ENCODE measurements around the gene TSC2. TPM values are rescaled to one million over a fixed set of nuclear protein-coding genes. Genes with fewer than 3 reads are reported as not detected.

TSC2 gene
- total and polyA plus RNA-seq, 2 of the 13 experiments (the other 11 are each of a cell fraction or from before 2014, with no cell fraction given): 19.6 to 40.4 TPM

DNA sequence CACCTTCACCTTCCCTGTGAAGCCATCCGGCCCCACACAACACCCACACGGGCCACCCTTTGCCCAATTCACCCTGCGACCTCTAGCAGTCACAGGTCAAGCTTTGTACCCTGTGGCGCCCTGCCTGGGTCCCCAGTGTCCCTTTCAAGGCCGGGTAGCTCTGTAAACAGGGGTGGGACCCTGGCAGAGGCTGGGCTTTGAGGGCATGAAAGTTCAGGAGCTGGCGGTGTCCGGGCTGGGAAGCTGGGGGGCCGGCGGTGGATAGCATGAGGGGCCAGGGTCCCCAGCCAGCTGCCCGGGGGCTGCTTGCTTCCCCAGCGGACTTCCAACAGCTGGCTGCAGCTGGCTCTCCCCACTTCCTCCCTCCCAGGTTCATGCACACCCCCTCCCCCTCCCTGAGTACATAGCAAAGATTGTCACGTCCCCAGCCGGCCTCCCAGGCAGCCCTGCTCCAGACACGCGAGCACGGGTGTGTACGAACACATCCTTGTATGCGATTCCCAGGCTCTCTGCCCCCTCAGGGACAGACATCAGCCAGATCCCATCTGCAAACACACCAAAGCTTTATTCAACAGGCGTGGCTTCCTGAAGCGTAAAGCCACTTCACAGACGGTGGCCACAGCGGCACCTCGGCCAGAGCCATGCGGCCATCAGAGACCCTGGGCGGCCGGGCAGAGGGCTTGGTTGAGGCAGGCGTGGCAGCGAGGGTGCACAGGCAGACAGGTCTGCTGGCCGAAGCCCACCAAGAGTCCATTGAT, 8.3 kb upstream of the TSC2 start (continued):
- TF ChIP-seq ZSCAN20 (CRISPR knock-in tag; IDR thresholded peaks at IDR 0.05; ENCODE audit: borderline replicate concordance) (no peak), ZNF44 (CRISPR knock-in tag; IDR thresholded peaks at IDR 0.05) (no peak), CENPX (CRISPR knock-in tag; IDR thresholded peaks at IDR 0.05) (no peak), HNF4A (CRISPR knock-in tag; IDR thresholded peaks at IDR 0.05) (peak; percentile 88), ZNF557 (CRISPR knock-in tag; IDR thresholded peaks at IDR 0.05) (no peak), ZNF136 (CRISPR knock-in tag; IDR thresholded peaks at IDR 0.05; ENCODE audit: low read depth) (no peak), ZNF816 (CRISPR knock-in tag; IDR thresholded peaks at IDR 0.05; ENCODE audit: borderline replicate concordance) (peak; percentile 52; the same call in 1 of the 2 replicates), MTA1 (CRISPR knock-in tag; IDR thresholded peaks at IDR 0.05; ENCODE audit: borderline replicate concordance) (peak; percentile 92; the same call in 1 of the 2 replicates), ZNF431 (CRISPR knock-in tag; IDR thresholded peaks at IDR 0.05; ENCODE audit: borderline replicate concordance, low read depth) (peak; percentile 65; the same call in 1 of the 2 replicates), KDM4B (CRISPR knock-in tag; IDR thresholded peaks at IDR 0.05) (peak; percentile 52; the same call in 1 of the 2 replicates), ZNF672 (CRISPR knock-in tag; IDR thresholded peaks at IDR 0.05) (no peak), ZNF430 (CRISPR knock-in tag; IDR thresholded peaks at IDR 0.05) (peak; percentile 58), ZFP36 (IDR thresholded peaks at IDR 0.05; ENCODE audit: borderline replicate concordance, low read depth, low read length, partially characterized antibody) (no peak), ZNF232 (CRISPR knock-in tag; IDR thresholded peaks at IDR 0.05; ENCODE audit: borderline replicate concordance) (no peak), ZNF670 (CRISPR knock-in tag; IDR thresholded peaks at IDR 0.05; ENCODE audit: borderline replicate concordance) (0 out of 2 replicates have a peak, but pooled peaks have one; percentile 85), ZNF652 (CRISPR knock-in tag; IDR thresholded peaks at IDR 0.05; ENCODE audit: borderline replicate concordance, low read depth) (peak; percentile 47; the same call in 1 of the 2 replicates), ZNF563 (CRISPR knock-in tag; IDR thresholded peaks at IDR 0.05) (peak; percentile 79; the same call in 1 of the 2 replicates), GATAD1 (CRISPR knock-in tag; IDR thresholded peaks at IDR 0.05) (no peak), NFE2 (CRISPR knock-in tag; IDR thresholded peaks at IDR 0.05) (no peak), REXO4 (CRISPR knock-in tag; IDR thresholded peaks at IDR 0.05; ENCODE audit: borderline replicate concordance) (no peak), HHEX (CRISPR knock-in tag; IDR thresholded peaks at IDR 0.05) (no peak; the same call in 1 of the 2 replicates), MEIS1 (CRISPR knock-in tag; IDR thresholded peaks at IDR 0.05; ENCODE audit: borderline replicate concordance) (0 out of 2 replicates have a peak, but pooled peaks have one; percentile 18)
- TF ChIP-seq, protein P1, sequence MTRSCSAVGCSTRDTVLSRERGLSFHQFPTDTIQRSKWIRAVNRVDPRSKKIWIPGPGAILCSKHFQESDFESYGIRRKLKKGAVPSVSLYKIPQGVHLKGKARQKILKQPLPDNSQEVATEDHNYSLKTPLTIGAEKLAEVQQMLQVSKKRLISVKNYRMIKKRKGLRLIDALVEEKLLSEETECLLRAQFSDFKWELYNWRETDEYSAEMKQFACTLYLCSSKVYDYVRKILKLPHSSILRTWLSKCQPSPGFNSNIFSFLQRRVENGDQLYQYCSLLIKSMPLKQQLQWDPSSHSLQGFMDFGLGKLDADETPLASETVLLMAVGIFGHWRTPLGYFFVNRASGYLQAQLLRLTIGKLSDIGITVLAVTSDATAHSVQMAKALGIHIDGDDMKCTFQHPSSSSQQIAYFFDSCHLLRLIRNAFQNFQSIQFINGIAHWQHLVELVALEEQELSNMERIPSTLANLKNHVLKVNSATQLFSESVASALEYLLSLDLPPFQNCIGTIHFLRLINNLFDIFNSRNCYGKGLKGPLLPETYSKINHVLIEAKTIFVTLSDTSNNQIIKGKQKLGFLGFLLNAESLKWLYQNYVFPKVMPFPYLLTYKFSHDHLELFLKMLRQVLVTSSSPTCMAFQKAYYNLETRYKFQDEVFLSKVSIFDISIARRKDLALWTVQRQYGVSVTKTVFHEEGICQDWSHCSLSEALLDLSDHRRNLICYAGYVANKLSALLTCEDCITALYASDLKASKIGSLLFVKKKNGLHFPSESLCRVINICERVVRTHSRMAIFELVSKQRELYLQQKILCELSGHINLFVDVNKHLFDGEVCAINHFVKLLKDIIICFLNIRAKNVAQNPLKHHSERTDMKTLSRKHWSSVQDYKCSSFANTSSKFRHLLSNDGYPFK (CRISPR knock-in tag; IDR thresholded peaks at IDR 0.05; ENCODE audit: borderline replicate concordance): peak; percentile 64; the same call in 1 of the 2 replicates
- TF ChIP-seq, protein P2, sequence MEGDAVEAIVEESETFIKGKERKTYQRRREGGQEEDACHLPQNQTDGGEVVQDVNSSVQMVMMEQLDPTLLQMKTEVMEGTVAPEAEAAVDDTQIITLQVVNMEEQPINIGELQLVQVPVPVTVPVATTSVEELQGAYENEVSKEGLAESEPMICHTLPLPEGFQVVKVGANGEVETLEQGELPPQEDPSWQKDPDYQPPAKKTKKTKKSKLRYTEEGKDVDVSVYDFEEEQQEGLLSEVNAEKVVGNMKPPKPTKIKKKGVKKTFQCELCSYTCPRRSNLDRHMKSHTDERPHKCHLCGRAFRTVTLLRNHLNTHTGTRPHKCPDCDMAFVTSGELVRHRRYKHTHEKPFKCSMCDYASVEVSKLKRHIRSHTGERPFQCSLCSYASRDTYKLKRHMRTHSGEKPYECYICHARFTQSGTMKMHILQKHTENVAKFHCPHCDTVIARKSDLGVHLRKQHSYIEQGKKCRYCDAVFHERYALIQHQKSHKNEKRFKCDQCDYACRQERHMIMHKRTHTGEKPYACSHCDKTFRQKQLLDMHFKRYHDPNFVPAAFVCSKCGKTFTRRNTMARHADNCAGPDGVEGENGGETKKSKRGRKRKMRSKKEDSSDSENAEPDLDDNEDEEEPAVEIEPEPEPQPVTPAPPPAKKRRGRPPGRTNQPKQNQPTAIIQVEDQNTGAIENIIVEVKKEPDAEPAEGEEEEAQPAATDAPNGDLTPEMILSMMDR (CRISPR knock-in tag; IDR thresholded peaks at IDR 0.05): no peak; the same call in 1 of the 2 replicates
- TF ChIP-seq, protein P3, sequence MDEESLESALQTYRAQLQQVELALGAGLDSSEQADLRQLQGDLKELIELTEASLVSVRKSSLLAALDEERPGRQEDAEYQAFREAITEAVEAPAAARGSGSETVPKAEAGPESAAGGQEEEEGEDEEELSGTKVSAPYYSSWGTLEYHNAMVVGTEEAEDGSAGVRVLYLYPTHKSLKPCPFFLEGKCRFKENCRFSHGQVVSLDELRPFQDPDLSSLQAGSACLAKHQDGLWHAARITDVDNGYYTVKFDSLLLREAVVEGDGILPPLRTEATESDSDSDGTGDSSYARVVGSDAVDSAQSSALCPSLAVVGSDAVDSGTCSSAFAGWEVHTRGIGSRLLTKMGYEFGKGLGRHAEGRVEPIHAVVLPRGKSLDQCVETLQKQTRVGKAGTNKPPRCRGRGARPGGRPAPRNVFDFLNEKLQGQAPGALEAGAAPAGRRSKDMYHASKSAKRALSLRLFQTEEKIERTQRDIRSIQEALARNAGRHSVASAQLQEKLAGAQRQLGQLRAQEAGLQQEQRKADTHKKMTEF (CRISPR knock-in tag; IDR thresholded peaks at IDR 0.05): peak; percentile 94
